Fibroblast of mammary gland (primary cell): Measurements from ENCODE around the gene UQCR11.

Experiments
- DNase-seq: peaks from one replicate; pipeline ENCODE4 v3.0.0-alpha.2; 2010; ENCODE audit warnings: low read depth
- H3K4me3 ChIP-seq: 2 replicates; pipeline ENCODE4 v1.5.1; 2011; ENCODE audit warnings: low read depth, mild to moderate bottlenecking, low read length, moderate library complexity; ENCODE audit not compliant: control insufficient read depth
- TF ChIP-seq, protein P1 (sequence below): conservative IDR thresholded peaks from 2 replicates; pipeline ENCODE4 v1.5.1; 2011; ENCODE audit warnings: low read depth, low read length, inconsistent platforms; ENCODE audit not compliant: control insufficient read depth, insufficient read depth

Gene UQCR11

DNA sequence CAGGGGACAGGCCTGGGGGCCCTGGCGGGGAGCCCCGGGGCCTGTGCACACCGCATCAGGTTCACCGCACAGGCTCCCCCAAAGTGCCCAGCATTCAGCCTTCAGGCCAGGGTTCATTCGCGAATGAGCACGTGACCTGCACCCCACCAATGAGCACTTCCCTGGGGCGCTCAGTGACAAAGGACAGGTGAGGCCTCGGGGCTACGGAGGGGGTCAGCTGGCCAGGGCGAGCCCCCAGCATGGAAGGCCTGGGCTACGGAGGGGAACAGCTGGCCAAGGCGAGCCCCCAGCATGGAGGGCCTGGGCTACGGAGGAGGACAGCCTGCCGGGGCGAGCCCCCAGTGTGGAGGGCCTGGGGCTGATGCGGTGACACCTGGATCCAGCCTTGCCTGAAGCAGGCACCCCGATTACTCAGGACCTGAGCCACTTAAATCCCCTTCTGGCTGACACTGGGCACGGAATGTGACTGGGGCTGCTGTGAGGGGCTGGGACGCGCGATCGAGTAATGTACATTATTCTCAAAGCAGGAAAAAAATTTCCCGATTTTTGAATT is 24.1 kb upstream of the UQCR11 start:
- no peak for DNase-seq
- no peak overlapping the region for H3K4me3 ChIP-seq
- TF ChIP-seq, protein P1, sequence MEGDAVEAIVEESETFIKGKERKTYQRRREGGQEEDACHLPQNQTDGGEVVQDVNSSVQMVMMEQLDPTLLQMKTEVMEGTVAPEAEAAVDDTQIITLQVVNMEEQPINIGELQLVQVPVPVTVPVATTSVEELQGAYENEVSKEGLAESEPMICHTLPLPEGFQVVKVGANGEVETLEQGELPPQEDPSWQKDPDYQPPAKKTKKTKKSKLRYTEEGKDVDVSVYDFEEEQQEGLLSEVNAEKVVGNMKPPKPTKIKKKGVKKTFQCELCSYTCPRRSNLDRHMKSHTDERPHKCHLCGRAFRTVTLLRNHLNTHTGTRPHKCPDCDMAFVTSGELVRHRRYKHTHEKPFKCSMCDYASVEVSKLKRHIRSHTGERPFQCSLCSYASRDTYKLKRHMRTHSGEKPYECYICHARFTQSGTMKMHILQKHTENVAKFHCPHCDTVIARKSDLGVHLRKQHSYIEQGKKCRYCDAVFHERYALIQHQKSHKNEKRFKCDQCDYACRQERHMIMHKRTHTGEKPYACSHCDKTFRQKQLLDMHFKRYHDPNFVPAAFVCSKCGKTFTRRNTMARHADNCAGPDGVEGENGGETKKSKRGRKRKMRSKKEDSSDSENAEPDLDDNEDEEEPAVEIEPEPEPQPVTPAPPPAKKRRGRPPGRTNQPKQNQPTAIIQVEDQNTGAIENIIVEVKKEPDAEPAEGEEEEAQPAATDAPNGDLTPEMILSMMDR: no peak

DNA sequence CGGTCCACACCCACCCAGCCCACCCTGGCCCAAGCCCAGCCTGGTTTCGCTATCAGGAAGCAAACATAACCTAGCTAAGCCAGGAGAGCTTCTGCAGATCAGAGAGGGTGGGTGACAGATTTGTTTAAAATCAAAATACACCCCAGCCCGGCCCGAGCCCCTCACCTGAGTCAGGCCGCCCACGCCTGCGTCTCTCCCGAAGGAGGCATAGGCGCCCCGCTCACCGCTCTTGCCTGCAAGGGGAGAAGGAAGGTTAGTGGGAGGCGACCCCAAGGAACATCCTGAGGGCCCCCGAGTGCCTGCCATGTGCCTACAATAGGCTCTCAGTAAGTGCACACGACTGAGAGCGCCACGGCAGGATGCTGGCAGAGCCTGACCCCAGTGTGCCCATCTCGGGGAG is 21.9 kb upstream of the UQCR11 start:
- H3K4me3 ChIP-seq: no peak overlapping the region
- TF ChIP-seq, protein P1: no peak
- DNase-seq: no peak

DNA sequence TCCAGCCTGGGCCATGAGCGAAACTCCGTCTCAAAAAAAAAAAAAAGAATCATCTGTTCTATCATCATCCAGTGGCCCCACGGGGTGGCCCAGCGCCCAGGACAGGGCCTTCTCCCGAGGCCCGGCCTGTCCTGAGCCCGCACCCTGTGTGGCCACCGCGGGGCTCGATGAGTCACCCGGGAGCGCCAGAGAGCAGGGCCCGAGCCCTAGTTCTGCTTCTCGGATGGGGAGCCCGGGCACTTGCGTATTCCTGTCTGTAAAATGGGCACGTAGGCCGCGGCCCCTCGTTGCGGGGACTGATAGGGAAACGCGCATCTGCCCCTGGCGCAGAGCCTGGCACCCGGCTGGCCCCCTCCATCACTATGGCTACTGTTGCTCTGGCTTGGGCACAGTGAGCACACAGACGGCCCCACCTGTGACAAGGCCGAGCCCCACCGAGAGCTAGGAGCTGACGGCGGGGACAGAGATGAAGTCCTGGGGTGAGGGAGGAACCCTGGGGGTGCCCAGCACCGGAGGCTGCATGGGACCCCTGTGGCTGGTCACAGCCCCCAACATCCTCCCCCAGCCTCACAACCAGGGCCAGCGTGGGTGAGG is 21.3 kb upstream of the UQCR11 start:
- TF ChIP-seq, protein P1: no peak
- DNase-seq: peak; percentile 28
- no peak overlapping the region for H3K4me3 ChIP-seq

DNA sequence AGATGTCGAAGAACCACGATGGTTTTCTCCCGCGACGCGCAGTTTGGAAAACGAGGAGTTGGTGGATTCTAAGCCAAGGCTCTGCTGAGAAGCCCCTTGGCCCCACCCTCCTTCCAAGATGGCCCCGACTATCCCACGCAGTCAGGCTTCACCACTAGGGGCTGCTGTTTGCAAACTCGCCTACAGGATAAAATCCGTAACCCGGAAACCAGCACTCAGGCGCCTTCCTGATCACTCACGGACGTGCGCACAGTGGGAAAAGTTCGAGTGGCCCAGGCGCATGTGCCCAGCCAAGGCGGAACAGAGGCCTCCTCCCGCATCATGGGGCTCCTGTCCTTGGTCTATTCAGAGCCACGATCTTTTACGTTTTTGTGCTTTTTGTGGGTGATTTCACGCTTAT is 19.2 kb upstream of the UQCR11 start:
- TF ChIP-seq, protein P1: peak; percentile 71
- peak; percentile 66 for DNase-seq

DNA sequence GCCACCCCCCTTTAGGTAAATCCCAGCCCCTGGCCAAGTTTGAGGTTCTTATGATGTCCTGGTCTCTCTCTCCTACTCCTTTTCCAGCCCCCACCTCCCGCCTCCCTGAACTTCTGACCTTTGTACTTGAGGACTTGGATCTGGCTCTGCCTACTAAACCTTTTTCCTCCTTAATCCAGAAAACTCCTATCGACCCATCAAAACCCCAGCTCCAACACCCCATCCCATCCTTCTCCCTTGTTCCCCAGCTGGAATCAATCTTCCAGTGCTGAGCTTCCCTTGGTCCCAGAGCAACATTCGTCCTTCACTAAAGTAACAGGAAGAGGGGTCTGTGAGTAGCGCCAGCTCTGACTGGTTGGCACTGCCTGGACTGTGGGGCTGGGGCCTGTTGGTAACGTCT is 17.3 kb upstream of the UQCR11 start:
- TF ChIP-seq, protein P1: no peak
- no peak overlapping the region for H3K4me3 ChIP-seq
- no peak for DNase-seq

More for the DNA sequence above, 19.2 kb upstream of the UQCR11 start:
- H3K4me3 ChIP-seq: no peak overlapping the region

DNA sequence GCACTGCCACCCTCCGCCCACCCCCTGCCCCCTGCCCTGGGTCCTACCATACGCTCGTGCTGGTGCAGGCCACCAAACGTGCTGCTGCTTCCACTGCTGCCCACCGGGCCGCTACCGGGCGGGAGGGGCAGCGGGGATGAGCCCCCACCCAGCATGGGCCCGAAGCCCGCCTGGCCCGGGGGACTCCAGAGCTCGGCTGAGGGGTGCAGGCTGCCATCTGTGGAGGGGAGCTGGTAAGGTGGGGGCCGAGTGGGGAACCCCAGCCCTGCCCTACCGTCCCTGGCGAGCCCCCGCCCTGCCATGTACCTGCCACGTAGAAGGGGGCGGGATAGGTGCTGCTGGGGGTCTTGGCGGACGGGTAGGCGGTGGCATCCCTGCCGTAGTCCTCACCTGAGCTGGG is 16.7 kb upstream of the UQCR11 start:
- no peak overlapping the region for H3K4me3 ChIP-seq
- TF ChIP-seq, protein P1: no peak
- no peak for DNase-seq
